SKM-1 treated with dmso at 0.1 percent for 144 hours (cell line): Measurements from ENCODE around the gene DRD2.

Experiments used
- DNase-seq: peaks from one replicate; lab custom pipeline; 2025; ENCODE audit not compliant: unreplicated experiment; lab: John Stamatoyannopoulos, UW

DRD2 gene

DNA sequence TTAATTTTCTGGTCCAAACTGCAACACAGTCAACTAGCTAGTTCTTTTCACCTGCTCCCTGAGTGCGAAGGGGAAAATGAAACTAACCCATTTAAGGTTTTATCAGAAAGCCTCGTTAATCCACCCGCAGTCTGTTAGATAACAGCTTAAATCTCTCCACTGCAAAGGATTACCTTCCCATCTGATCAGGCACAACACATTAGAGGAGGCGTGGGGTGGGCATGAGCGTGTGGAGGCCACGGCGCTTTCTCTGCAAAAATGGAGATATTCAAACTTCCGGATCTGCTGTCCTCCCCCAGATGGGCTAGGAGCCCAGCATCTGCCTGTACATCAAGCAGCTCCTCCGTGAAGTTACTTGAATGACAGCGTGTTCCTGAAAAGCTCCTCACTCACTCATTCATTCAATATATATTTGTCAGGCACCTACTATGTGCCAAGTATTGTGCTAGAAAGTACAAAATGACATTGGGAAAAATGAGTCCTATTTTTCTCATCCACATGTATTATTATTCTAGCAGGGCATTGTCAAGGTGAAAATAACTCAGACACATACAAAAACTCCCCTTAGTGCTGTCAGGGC lies 101.1 kb downstream of the DRD2 start:
- no peak for DNase-seq

DNA sequence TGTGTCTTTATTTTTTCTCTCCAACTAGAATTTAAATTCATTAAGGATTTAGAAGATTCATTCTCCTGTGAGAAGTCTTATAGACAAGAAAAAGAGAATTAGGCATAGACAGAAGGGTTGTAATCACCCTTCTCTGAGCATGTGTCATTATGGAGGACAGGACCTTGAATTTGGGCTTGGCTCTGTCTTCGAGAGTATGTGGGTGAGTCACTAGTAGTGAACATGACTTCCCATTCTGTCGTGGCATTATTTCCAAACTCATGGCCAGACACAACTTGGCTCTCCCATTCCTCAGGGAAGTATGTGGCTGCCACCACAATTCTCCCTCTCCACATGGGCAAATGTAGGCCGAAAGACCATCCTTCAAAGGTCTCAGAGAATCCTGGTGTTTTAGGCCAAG lies 101.9 kb downstream of the DRD2 start:
- no peak for DNase-seq

DNA sequence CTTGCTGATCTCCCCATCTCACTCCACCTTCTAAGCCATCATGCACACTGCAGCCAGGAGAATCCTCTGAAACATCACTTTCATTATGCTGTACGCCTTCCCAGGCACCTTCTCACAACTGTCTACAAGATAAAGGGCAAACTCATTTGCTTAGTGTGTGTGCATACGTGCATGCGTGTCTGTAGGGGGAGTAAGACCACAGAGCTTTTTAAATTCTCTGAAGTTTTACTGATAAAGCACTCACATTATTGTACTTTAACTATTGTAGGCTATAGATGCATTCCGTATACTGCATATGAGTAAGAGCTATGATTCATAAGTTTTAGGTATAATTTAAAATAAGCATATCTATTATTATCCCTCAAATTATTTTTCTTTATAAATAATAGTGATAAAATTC lies 102.9 kb downstream of the DRD2 start:
- no peak for DNase-seq

DNA sequence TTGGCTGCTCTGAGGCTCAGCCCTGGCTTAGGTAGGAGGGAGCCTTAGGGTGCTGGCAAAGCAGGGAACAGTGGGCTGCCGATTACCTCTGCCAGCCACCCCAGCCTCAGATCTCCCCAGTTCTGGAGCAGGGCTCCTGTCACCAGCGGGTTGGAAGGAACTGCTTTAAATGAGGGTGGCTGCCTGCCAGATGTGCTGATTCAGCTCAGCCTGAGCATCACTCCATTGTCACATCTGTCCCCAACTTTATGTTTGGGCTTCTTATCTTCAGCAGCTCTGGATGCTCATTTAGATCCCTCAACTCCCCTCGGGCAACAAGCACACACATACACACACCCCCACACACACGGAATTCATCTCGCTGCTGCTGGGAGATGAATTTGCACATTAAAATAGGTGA lies 104.6 kb downstream of the DRD2 start:
- DNase-seq, result no peak

DNA sequence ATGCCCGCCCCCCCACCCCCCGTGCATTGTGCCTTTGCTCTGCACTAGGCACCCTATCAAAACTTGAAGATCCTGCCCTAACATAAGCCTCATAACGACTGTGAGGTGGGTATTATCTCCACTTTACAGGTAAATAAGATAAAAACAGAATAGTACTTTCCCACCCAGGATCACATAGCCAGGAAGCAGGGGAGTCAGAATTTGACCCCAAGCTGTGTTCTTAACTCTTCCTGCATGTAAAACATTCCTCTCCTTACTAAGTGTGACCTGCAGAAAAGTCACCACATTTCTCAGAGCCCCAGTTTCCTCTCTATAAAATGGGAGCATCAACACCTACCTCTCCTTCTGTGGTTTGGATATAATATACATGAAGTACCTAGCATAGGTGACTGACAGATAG lies 105.8 kb downstream of the DRD2 start:
- DNase-seq, result no peak

DNA sequence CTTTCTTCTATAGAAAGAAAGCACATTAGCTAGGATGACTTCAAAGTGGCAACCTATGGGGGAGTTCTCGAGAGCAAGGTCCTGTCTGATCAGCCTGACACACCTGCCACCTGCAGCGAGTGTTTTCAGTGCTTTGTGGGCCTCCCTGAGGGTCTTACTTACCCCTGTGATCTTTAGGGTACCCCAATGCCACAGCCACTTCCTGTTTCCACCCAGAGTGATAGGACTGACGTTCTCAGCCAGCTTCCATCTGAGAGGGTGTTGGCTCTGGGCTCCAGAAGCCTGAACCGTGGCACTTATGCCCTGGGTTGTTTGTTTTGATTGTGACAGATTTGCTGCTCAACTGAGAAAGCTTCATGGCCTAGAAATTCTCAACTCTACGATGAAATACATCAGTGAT lies 109.3 kb downstream of the DRD2 start:
- no peak for DNase-seq

DNA sequence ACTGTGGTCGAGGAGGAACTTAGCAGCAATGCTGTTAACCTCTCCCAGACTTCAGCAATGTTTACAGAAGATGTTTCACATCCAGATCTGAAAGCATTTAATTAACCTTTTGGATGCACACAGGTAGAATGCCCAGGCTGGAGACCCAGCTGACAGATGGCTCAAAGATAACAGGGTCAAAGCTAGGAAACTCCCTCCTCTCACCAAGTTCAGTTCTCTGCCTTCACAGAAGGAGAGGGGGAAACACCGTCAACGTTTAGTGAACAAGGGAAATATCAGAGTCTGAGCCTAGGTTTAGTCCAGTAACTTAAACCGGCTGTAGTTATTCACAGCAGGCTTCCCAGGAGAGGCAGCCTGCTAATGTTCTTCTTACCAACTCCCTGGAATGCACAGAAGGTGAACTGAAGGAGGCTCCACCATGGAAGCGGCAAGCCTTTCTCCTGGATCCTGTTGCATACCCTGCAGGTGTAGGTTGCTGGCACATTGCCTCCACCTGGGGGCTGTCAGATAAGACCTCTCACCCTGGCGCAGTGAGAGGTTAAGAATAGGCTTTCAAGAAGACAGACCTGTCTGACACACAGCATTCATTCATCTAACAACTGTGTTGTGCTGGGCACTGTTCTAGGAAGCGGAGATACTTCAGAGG lies 111.1 kb downstream of the DRD2 start:
- DNase-seq, result no peak

DNA sequence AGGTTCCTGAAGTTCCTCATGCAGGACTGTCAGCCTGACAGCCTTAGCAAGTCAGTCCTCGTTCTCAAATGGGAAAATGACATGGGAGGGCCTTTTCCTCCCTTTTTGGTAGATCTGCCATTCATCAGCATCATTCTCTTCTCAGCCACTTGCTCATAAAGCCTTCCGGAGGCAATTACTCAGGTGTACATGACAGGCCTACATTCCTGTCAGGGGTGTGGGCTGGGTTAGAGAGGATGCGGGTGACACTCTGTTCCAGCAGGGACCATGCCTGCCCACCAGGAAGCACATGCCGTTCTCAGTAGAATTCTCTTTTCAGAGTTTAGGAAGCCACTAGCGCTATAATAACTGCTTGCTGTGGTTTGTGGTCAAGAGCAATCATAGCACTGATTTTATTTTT lies 111.8 kb downstream of the DRD2 start:
- DNase-seq, result no peak
